Neuronal stem cell (in vitro differentiated cells): Measurements from ENCODE around the gene NAA30.

Experiments used
- DNase-seq: peaks from one replicate; pipeline ENCODE4 v3.0.0-alpha.2; 2013; ENCODE audit warnings: low spot score
- H2AFZ ChIP-seq: one replicate; pipeline ENCODE4 v1.6.1; 2013; ENCODE audit warnings: mild to moderate bottlenecking, low read length, inconsistent platforms
- H2AK5ac ChIP-seq: 2 replicates; pipeline ENCODE4 v1.6.1; 2013; ENCODE audit warnings: low read depth, mild to moderate bottlenecking, inconsistent platforms, low read length, moderate library complexity, mixed read lengths
- H2BK120ac ChIP-seq: 2 replicates; pipeline ENCODE4 v1.6.1; 2013; ENCODE audit warnings: low read depth, mild to moderate bottlenecking, inconsistent platforms, low read length, moderate library complexity, mixed read lengths
- H2BK12ac ChIP-seq: one replicate; pipeline ENCODE4 v1.6.1; 2013; ENCODE audit warnings: low read length, inconsistent platforms
- H2BK15ac ChIP-seq: 2 replicates; pipeline ENCODE4 v1.6.1; 2013; ENCODE audit warnings: mild to moderate bottlenecking, low read length, inconsistent platforms, mixed read lengths
- H2BK5ac ChIP-seq: one replicate; pipeline ENCODE4 v1.6.1; 2013; ENCODE audit warnings: inconsistent platforms, mild to moderate bottlenecking, low read length, moderate library complexity
- H3K14ac ChIP-seq: one replicate; pipeline ENCODE4 v1.6.1; 2013; ENCODE audit warnings: low read length, inconsistent platforms
- H3K18ac ChIP-seq: 2 replicates; pipeline ENCODE4 v1.6.1; 2013; ENCODE audit warnings: low read length, inconsistent platforms
- H3K23ac ChIP-seq: 2 replicates; pipeline ENCODE4 v1.6.1; 2013; ENCODE audit warnings: low read depth, mild to moderate bottlenecking, mixed read lengths, low read length, inconsistent platforms; ENCODE audit not compliant: poor library complexity
- H3K27ac ChIP-seq: replicated peaks from 3 replicates; pipeline ENCODE4 v1.5.1; 2013; ENCODE audit warnings: low read length, inconsistent platforms
- H3K27me3 ChIP-seq, 3 experiments: 2 replicates each; pipeline ENCODE4 v1.6.1; 2013; ENCODE audit warnings: low read length in 3 of 3, mild to moderate bottlenecking in 2 of 3, inconsistent platforms in 1 of 3, low read depth in 1 of 3, mixed read lengths in 1 of 3, moderate library complexity in 1 of 3; ENCODE audit not compliant: control insufficient read depth in 3 of 3, insufficient read depth in 3 of 3
- H3K36me3 ChIP-seq, 2 donors: replicated peaks in 1 of 2; 2 replicates each; pipeline ENCODE4 v1.6.1; 2013; ENCODE audit warnings: low read length in 2 of 2; ENCODE audit not compliant: control insufficient read depth in 2 of 2, insufficient read depth in 2 of 2
- H3K4ac ChIP-seq: 2 replicates; pipeline ENCODE4 v1.6.1; 2013; ENCODE audit warnings: inconsistent platforms, mild to moderate bottlenecking, low read length, moderate library complexity
- H3K4me1 ChIP-seq, 2 donors: 1 replicate in 1 of 2; 2 replicates in 1 of 2; pipeline ENCODE4 v1.6.1; 2013; ENCODE audit warnings: low read length in 2 of 2, low read depth in 1 of 2; ENCODE audit not compliant: control insufficient read depth in 2 of 2, insufficient read depth in 1 of 2
- H3K4me2 ChIP-seq: one replicate; pipeline ENCODE4 v1.6.1; 2013; ENCODE audit warnings: mild to moderate bottlenecking, low read length, inconsistent platforms; ENCODE audit not compliant: insufficient read depth, poor library complexity, severe bottlenecking
- H3K4me3 ChIP-seq, 2 donors: 2 replicates each; pipeline ENCODE4 v1.5.1; 2013; ENCODE audit warnings: low read length in 2 of 2, mild to moderate bottlenecking in 2 of 2, inconsistent platforms in 1 of 2, moderate library complexity in 1 of 2
- H3K79me1 ChIP-seq: one replicate; pipeline ENCODE4 v1.6.1; 2013; ENCODE audit warnings: low read depth, mild to moderate bottlenecking, inconsistent platforms, low read length, moderate library complexity
- H3K9ac ChIP-seq: one replicate; pipeline ENCODE4 v1.6.1; 2013; ENCODE audit warnings: mild to moderate bottlenecking, low read depth, low read length, inconsistent platforms; ENCODE audit not compliant: poor library complexity
- H3K9me3 ChIP-seq, 2 donors: replicated peaks in 1 of 2; 2 replicates each; pipeline versions ENCODE3 to v1.6.1; 2013; ENCODE audit warnings: low read length in 2 of 2, mild to moderate bottlenecking in 2 of 2, inconsistent platforms in 1 of 2, low read depth in 1 of 2, mixed read lengths in 1 of 2, moderate library complexity in 1 of 2; ENCODE audit not compliant: control insufficient read depth in 2 of 2, insufficient read depth in 1 of 2
- H4K8ac ChIP-seq: one replicate; pipeline ENCODE4 v1.6.1; 2013; ENCODE audit warnings: low read depth, mild to moderate bottlenecking, inconsistent platforms, low read length, moderate library complexity
- H4K91ac ChIP-seq: one replicate; pipeline ENCODE4 v1.6.1; 2013; ENCODE audit warnings: low read length, low read depth, mild to moderate bottlenecking, inconsistent platforms; ENCODE audit not compliant: poor library complexity
- whole genome bisulfite sequencing, 2 donors: extraction: QIAGEN DNeasy Blood & Tissue Kit; methylation state at CpG; one replicate each; pipeline ENCODE4 v1.1.7; 2013; ENCODE audit warnings: missing lambda C conversion rate in 2 of 2, mixed read lengths in 1 of 2; ENCODE audit not compliant: insufficient read length in 2 of 2, insufficient replicate concordance in 1 of 2; ENCODE audit errors: extremely low coverage in 2 of 2; 5-methylcytosine and 5-hydroxymethylcytosine counted together

Gene NAA30

GRCh38 chr14:57420986-57421385 lies 30.6 kb downstream of the NAA30 start:
- Histone ChIP-seq H4K8ac (no peak overlapping the region), H3K14ac (no peak overlapping the region), H3K27me3 (no peaks in the 10 kb centered on the region), H3K4me2 (no peak overlapping the region), H3K18ac (no peak overlapping the region), H3K4me3 (no peak overlapping the region), H3K4me1 (no peaks in the 10 kb centered on the region), H2BK12ac (no peak overlapping the region), H3K79me1 (no peaks in the 10 kb centered on the region), H2AK5ac (no peak overlapping the region), H2BK15ac (no peak overlapping the region), H3K23ac (no peak overlapping the region), H2BK120ac (no peak overlapping the region), H3K9ac (no peak overlapping the region), H2BK5ac (no peak overlapping the region), H4K91ac (no peak overlapping the region), H3K9me3 (no peaks in the 10 kb centered on the region), H3K36me3 (no peaks in the 10 kb centered on the region), H3K27ac (no peak overlapping the region), H2AFZ (no peak overlapping the region), H3K4ac (no peak overlapping the region)
- no peak for DNase-seq
- no CpG with 5 or more reads among the region's 3 CpGs for WGBS, 2 donors

DNA sequence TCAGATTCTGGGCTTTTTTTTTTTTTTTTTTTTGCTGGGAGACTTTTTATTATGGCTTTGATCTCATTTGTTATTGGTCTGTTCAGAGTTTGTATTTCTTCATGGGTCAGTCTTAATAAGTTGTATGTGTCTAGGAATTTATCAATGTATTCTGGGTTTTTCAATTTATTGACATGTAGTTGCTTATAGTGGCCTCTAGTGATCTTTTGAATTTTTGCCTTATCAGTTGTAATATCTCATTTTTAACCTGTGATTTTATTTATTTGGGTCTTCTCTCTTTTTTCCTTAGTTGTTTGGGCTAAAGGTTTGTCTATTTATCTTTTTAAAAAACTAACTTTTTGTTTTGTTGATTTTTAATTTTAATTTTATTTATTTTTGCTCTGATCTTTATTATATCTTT lies 45.5 kb downstream of the NAA30 start:
- no peak overlapping the region for H3K27ac ChIP-seq
- H2BK15ac ChIP-seq, result no peak overlapping the region
- H2BK120ac ChIP-seq, result no peak overlapping the region
- no peak overlapping the region for H3K4ac ChIP-seq
- no peaks in the 10 kb centered on the region for H3K27me3 ChIP-seq
- no peak overlapping the region for H3K4me2 ChIP-seq
- H4K8ac ChIP-seq, result no peak overlapping the region
- no peak overlapping the region for H2AFZ ChIP-seq
- no peak overlapping the region for H2BK5ac ChIP-seq
- H3K9ac ChIP-seq, result no peak overlapping the region
- no peaks in the 10 kb centered on the region for H3K79me1 ChIP-seq
- H3K4me3 ChIP-seq, result no peak overlapping the region
- DNase-seq, result no peak
- H3K36me3 ChIP-seq, result no peaks in the 10 kb centered on the region
- no peak overlapping the region for H2AK5ac ChIP-seq
- H3K9me3 ChIP-seq, result no peaks in the 10 kb centered on the region
- no peaks in the 10 kb centered on the region for H3K4me1 ChIP-seq
- H3K18ac ChIP-seq, result no peak overlapping the region
- no peak overlapping the region for H2BK12ac ChIP-seq
- no peak overlapping the region for H3K14ac ChIP-seq
- H4K91ac ChIP-seq, result no peak overlapping the region
- no peak overlapping the region for H3K23ac ChIP-seq

DNA sequence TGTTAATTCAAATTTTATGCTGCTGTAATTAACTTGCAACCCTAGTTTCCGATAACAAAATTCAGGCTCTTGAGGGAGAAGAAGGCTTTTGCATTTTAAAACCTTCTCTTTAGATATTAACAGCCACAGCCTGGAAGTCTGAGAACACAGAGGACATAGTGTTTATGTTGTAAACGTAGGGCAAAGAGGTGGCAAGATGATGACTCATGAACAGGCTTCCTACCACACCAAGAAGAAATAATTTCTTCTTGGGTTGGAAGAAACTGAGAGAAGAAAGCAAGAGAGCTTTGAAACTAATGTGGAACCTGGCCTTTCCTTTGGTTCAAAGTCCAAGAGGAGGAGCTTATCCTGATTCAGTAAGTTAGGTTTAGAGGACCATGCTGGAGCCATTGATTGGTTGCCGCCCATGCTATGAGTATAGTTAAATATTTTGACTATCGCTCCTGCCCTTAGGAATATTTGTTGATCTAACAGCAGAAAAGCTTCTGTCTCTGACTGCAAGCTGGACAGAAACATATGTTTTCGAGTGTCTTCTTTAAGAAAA lies 71.5 kb downstream of the NAA30 start:
- H2BK120ac ChIP-seq, result no peak overlapping the region
- no peaks in the 10 kb centered on the region for H3K27me3 ChIP-seq
- no peaks in the 10 kb centered on the region for H3K9me3 ChIP-seq
- H3K79me1 ChIP-seq, result no peaks in the 10 kb centered on the region
- H3K18ac ChIP-seq, result no peak overlapping the region
- no peak overlapping the region for H3K4ac ChIP-seq
- H3K23ac ChIP-seq, result no peak overlapping the region
- no peak overlapping the region for H2AK5ac ChIP-seq
- no peaks in the 10 kb centered on the region for H3K36me3 ChIP-seq
- no peaks in the 10 kb centered on the region for H3K4me1 ChIP-seq
- H3K14ac ChIP-seq, result no peak overlapping the region
- DNase-seq, result no peak
- H3K4me3 ChIP-seq, result no peak overlapping the region
- H2BK12ac ChIP-seq, result no peak overlapping the region
- no peak overlapping the region for H3K27ac ChIP-seq
- no CpG with 5 or more reads among the region's 5 CpGs for WGBS, 2 donors
- H4K91ac ChIP-seq, result no peak overlapping the region
- H3K9ac ChIP-seq, result no peak overlapping the region
- no peak overlapping the region for H3K4me2 ChIP-seq
- H2AFZ ChIP-seq, result no peak overlapping the region
- H4K8ac ChIP-seq, result no peak overlapping the region
- no peak overlapping the region for H2BK5ac ChIP-seq
- no peak overlapping the region for H2BK15ac ChIP-seq

GRCh38 chr14:57462551-57462950 lies 72.2 kb downstream of the NAA30 start:
- no CpG with 5 or more reads among the region's 3 CpGs for WGBS, 2 donors
- Histone ChIP-seq H2AFZ (no peak overlapping the region), H3K27ac (no peak overlapping the region)

More at GRCh38 chr14:57462551-57462950, 72.2 kb downstream of the NAA30 start:
- no peaks in the 10 kb centered on the region for H3K9me3 ChIP-seq
- H3K9ac ChIP-seq, result no peak overlapping the region
- H3K4me2 ChIP-seq, result no peak overlapping the region
- H3K4me1 ChIP-seq, result no peaks in the 10 kb centered on the region
- no peak overlapping the region for H2BK15ac ChIP-seq
- no peak overlapping the region for H4K91ac ChIP-seq
- H2BK12ac ChIP-seq, result no peak overlapping the region
- H2BK5ac ChIP-seq, result no peak overlapping the region
- no peak overlapping the region for H3K23ac ChIP-seq
- no peaks in the 10 kb centered on the region for H3K27me3 ChIP-seq
- no peaks in the 10 kb centered on the region for H3K36me3 ChIP-seq
- no peaks in the 10 kb centered on the region for H3K79me1 ChIP-seq
- DNase-seq, result no peak
- H3K18ac ChIP-seq, result no peak overlapping the region
- no peak overlapping the region for H2AK5ac ChIP-seq
- H4K8ac ChIP-seq, result no peak overlapping the region
- H3K14ac ChIP-seq, result no peak overlapping the region
- H2BK120ac ChIP-seq, result no peak overlapping the region
- no peak overlapping the region for H3K4ac ChIP-seq
- H3K4me3 ChIP-seq, result no peak overlapping the region
